HPDE6-E6E7 (cell line): ENCODE data around the gene MED10.

Source experiments
- DNase-seq: peaks from one replicate; pipeline ENCODE4 v3.0.0; 2011; ENCODE audit warnings: missing footprints; ENCODE audit errors: extremely low spot score

The MED10 gene

DNA sequence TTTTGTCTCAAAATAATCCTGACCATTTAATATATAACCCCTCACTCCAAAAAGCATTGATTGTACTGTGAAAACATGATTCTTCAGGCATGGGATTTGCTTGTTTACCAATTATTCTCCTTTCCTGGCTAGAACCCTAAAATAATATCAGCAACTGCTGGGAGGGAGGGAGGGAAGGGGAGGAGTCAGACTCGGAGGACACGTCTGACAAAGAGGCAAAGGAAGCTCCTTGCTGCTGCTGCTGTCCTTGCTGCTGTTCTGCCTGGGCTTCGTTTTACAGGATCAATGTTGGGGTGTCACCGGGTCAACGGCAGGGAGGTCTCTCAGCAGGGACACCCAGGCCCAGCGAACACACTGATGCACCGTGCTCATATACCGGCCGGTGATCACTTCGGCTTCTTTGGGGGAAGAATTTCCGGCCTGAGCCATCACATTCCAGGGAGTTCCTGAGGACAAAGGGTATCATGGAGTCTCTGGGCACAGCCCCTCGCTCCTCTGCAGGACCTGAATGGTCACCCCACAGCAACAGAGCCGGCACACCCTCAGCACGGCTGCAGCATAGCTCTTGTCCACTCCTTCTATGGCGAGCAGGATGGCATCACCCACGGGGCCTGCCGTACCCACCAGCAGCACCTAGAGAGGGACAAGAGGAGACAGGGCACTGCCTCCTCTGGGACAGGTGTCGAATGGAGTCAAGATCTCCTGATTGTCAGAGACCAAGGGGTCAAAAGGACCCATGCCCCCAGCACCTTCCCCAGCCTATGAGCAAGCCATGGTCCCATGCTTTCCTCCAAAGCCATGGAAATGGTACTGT, 27.9 kb downstream of the MED10 start:
- DNase-seq = no peak

DNA sequence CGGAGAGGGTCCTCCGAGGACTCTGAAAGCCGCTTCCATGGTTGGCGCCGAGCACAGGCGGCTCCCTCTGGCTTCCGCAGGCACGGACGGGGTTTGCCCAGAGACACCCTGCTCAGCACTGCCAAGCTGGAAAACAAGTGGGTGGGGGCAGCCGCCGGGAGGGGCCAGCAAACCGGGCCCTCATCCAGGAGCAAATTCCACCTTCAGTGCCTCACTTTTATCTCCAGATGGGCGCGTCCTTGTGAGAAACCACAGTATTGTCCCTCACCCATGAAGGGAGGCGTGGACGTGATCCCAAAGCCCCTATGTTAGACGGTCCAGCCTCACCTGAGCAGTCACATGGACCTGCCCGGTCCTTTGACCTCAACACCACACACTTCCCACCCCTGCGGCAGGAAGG, 29.0 kb downstream of the MED10 start:
- DNase-seq = no peak

DNA sequence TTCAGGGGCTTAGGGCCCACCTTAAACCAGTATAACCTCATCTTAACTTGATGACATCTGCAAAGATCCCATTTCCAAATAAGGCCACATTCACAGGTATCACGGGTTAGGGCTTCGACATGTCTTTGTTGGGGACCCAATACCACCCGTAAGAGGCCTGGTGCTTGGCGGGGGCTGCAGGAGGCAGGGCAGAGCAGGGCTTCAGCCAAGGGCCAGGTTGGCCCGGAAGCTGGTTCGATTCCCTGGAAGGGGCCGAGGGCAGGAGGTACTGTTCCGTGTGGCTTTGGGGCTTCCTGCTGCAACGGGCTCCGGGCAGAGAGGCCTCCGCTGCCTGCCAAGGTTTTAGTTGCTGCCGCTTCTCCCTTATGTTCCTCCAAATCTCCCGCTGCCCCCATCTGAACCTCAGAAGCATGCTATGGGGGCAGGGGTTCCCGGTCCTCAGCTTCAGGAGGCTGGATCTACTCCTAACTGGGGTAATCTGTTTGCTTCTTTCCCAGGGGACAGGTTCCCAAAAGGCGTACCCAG, 29.8 kb downstream of the MED10 start:
- no peak for DNase-seq

DNA sequence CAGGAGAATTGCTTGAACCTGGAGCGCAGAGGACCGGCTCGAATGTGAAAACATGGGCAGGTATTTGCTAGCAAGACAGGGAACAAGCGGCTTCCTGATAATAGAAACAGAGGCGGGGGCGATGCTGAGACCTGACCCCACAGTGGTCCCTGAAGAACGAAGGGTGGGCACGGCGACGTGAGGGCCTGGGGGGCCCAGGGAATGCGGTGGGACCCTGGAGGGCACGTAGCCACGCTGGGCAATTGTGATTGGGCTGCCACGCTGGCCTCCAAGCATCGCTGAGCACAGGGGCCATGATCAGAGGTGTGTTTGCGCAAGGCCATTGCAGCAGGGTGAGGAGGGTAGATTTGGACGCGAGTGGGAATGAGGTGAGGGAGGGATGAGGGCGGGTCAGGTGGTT, 30.7 kb downstream of the MED10 start:
- no peak for DNase-seq

GRCh38 chr5:6347165-6347564, 31.2 kb downstream of the MED10 start:
- DNase-seq = no peak

DNA sequence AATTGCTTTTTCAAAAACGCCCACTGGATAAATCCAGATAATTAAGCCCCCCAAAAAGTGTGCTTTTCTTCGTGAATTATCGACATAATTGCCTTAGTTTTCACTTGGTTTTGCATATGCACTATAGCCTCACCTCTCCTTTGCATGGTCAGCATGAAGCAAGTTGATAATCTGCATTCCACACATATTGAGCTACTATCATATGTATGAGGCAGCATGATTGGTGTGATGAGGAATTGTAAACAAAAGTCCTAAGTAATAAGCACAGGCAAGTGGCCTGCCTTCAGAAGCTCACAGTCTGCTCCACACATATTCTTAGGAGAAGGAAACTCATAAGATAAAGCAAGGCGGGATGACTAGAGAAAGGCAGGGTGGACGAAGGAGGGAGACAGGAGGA, 33.8 kb downstream of the MED10 start:
- no peak for DNase-seq

DNA sequence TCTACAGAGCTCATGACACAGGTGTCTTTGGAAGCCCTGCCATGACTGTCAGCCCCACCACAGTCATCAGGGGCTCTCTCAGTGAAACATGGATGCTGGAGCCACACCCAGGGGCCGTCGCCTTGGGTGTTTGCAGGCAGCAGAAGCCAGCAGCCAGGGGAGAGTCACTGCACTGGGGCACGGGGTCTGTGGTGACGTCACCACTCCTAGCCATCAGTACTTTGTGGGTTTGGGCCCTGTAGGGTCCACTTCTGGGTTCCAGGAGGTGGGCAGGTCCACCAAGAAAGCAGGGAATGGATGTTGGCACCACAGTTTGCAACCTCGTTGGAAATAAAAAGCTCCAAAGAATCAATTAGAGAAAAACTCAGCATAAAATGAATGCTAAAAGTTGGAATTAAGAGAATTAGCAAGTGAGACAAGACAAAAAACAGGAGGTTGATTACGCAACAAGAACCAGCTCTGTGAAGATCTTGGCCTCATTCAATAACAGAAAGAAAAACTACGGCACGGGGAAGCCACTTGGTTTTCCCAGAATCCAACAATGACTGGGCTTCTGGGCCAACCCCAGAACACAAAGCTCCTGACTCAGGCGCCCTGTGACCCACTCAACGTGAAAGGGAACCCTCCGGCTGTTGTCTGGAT, 34.3 kb downstream of the MED10 start:
- no peak for DNase-seq

- DNase-seq = no peak
Observed at GRCh38 chr5:6342689-6343315, 35.5 kb downstream of the MED10 start.

DNA sequence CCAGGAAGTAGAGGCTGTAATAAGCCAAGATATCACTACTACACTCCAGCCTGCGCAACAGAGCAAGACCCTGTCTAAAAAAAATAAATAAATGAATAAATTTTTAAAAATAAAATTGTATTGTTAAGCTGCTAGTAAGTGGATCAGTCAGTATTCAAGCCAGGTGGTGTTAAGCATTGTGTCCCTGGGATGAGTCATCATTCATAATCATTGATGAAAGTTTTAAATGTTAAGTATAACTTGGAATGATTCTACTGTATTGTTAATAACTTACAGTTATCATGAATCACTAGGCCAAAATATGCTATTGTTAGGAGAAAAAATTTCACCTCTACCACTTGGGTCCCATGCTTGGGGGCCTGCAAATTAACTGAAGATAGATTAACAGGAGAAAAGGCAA, 38.2 kb downstream of the MED10 start:
- no peak for DNase-seq

GRCh38 chr5:6338871-6339270, 39.5 kb downstream of the MED10 start:
- DNase-seq = no peak

- no peak for DNase-seq
Observed at GRCh38 chr5:6338135-6338534, 40.2 kb downstream of the MED10 start.

GRCh38 chr5:6333182-6333905, 45.0 kb downstream of the MED10 start:
- DNase-seq = no peak

GRCh38 chr5:6328173-6328572, 50.2 kb downstream of the MED10 start:
- no peak for DNase-seq

DNA sequence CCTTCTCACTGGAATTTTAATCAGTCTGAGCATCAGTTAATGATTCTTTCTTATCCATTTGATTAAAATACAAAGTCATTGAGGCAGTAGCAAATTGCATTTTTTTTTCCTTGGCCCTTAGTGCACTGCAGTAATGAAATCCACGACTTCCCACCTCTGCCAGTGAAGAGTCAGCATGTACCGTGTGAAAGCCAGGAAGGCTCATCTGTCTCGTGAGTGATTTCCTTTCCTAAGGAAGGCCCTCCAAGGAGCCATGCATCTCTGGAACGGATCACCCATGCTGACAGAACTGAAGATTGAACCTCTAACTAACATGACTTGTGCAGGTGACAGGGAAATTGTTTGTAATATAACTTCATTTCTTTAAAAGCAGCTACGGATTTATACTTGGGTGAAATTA, 51.6 kb downstream of the MED10 start:
- no peak for DNase-seq

GRCh38 chr5:6322163-6322713, 56.1 kb downstream of the MED10 start:
- no peak for DNase-seq
